Measurements from ENCODE around the gene POU5F1.
"Not testable (repeated sequence)": the region's sequence is repeated elsewhere in the genome, so short reads cannot be mapped to it uniquely, and the experiment has no call there.

POU5F1 gene

GRCh38 chr6:31165064-31165832 is 5.2 kb downstream of the POU5F1 start:
- DNase-seq: not testable (repeated sequence)

DNA sequence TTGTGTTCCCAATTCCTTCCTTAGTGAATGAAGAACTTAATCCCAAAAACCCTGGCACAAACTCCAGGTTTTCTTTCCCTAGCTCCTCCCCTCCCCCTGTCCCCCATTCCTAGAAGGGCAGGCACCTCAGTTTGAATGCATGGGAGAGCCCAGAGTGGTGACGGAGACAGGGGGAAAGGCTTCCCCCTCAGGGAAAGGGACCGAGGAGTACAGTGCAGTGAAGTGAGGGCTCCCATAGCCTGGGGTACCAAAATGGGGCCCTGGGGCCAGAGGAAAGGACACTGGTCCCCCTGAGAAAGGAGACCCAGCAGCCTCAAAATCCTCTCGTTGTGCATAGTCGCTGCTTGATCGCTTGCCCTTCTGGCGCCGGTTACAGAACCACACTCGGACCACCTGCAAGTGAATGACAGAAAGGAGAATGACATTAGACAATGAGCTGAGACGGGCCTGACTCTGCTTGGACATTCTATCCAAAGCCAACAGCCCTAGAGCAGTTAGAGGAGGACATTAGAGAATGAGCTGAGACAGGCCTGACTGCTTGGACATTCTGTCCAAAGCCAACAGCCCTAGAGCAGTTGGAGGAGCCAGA is 5.9 kb downstream of the POU5F1 start:
- DNase-seq: not testable (repeated sequence)

- DNase-seq: no peak
Measured at GRCh38 chr6:31163922-31164321, 6.6 kb downstream of the POU5F1 start.

- DNase-seq: no peak
Measured at GRCh38 chr6:31162463-31163165, 7.9 kb downstream of the POU5F1 start.

DNA sequence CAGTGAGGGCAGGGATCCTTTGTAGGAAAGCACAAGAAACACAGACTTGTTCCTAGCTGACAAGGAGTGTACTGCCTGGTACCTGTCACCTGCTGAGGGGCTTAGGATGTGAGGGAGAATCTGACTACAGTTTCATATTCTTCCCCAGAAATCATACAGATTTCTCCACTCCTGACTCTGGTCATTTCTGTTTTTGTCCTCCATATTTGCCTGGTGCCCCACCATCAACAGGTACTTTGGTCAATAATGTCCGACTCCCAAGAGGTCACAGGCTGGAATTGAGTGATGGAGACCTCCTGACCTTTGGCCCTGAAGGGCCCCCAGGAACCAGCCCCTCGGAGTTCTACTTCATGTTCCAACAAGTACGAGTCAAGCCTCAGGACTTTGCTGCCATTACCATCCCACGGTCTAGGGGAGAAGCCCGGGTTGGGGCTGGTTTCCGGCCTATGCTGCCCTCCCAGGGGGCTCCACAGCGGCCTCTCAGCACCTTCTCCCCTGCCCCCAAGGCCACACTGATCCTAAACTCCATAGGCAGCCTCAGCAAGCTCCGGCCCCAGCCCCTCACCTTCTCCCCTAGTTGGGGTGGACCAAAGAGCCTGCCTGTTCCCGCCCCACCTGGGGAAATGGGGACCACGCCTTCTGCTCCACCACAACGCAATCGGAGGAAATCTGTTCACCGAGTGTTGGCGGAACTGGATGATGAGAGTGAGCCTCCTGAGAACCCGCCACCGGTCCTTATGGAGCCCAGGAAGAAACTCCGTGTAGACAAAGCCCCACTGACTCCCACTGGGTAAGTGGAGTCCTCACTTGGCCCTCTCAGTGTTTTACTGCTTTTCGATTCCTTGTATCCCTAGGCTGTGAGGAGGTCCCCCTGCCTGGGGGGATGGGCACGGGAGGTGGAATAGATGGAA is 9.0 kb downstream of the POU5F1 start:
- no peak for DNase-seq

DNA sequence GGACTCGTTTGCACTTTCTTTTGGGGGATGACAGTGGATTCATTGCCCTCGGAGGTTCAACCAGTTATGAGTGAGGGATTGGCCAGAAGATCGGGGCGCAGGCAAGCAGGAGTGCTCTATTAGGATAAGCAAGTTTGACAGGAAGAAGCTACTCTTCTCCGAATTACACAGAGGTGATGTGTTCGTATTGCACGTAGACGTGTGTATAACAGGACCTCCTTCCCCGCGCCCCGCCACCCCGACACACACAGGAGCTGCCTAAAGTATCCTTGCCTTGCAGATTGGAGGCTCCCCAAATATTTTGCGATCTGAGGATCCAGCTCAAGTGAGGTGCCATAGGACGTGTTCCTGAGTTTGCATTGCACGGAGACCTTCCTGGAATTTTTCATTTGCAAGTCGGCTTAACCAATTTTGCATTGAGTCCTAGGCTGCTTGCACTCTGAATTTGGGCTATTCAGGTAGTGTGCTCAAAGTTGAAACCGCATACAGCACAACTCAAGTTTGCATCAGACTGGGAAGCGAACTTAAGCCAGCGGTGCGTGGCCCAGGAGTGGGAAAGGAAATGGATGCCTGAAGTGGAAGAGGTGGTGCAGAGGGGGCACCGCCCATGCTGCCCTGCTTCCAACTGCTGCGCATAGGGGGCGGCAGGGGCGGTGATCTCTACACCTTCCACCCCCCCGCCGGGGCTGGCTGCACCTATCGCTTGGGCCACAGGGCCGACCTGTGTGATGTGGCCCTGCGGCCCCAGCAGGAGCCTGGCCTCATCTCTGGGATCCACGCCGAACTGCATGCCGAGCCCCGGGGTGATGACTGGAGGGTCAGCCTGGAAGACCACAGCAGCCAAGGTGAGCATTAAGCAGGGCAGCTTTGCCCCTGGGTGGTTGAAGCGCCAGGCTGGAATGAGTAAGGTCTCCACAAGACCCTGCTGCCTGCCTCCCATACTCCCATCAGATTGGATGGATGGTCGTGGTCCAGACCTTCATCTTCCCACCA is 11.3 kb downstream of the POU5F1 start:
- peak in 2 of 3 experiments; percentile 35 to 71 for DNase-seq

DNA sequence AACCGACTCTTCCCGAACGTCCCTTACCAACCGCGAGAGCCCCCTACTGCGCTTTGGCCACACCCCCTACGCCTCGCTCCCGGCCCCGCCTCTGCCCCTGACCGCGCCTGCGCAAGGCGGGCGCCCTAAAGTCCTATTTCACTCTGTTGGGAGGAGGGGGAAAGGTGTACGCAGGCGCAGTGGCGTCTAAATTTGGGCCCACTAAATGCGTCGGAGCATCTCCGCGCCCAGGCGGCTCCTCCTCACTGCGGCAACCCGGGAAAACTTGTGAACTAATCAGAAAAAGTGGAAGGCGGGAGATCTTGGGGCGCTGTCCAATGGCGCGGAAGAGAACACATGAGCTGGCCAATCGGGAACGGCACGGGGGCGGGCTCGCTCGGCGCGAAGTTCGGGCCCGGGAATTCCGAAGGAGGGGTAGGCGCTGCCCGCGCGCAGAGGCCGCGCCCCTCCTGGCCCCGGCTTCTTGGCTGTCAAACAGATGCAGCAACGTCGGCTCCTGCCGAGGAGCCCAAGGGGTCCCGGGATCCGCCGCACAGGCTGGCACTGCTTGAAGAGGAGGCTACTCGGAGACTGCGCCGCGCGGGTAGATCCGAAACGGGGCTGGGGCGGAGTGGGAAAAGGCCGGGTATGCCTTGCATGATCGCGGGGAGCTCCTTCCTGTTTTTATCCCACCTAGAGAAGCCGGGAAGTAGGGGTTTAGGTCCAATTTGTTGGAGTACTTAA is 12.2 kb downstream of the POU5F1 start, which contains the start of gene TCF19:
TCF19 (plus strand) TSS at position 450 of the 723 bp plus-strand sequence. CDS start 881 bp downstream, outside the sequence.
- DNase-seq: peak; percentile 98 to 99 (median 98)

GRCh38 chr6:31157513-31158139 is 12.9 kb downstream of the POU5F1 start, which contains the start of gene CCHCR1:
CCHCR1 (minus strand) TSS chr6:31157802; CDS start chr6:31157600, 202 bp downstream.
- DNase-seq: peak in 2 of 3 experiments; percentile 31 to 52

GRCh38 chr6:31156641-31157040 is 13.8 kb downstream of the POU5F1 start:
- DNase-seq: no peak

GRCh38 chr6:31154436-31154835 is 16.0 kb downstream of the POU5F1 start:
- DNase-seq: no peak

DNA sequence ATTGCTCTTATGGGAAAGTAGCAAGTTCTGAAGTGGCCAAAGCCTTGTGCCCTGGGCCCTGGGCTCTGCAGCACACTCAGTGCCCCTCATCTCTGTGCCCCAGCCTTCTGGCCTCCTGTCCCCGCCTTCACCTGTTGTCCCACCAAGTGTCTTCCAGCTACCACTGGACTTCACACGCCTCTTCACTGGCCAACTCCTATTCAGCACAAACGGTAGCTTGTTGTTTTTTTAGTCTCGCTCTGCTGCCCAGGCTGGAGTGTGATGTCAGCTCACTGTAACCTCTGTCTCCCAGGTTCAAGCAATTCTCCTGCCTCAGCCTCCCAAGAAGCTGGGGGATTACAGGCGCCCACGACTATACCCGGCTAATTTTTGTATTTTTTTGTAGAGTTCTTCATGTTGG is 17.7 kb downstream of the POU5F1 start:
- DNase-seq: no peak

GRCh38 chr6:31149827-31150447 is 20.5 kb downstream of the POU5F1 start:
- peak in 1 of 3 experiments; percentile 6 for DNase-seq

DNA sequence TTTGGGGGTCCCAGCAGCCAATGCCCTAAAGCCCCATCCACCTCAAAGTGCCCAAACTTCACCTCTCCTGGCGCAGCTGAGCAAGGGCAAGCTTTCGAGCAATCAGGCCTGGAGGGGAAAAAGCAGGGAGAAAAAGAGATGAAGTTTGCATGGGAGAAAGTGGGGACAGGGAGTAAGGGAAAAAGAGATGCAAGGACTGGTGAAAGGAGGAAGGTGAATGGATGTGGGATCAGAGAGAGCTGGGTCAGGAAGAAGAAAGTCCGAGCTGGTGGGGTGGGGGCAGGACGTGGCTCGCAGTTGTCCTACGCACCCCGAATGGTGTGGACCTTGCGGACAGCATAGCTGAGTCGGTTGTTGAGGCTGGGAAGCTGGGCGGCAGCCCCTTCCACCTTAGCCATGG is 25.1 kb downstream of the POU5F1 start:
- no peak for DNase-seq

- no peak for DNase-seq
Measured at GRCh38 chr6:31144970-31145340, 25.5 kb downstream of the POU5F1 start.

DNA sequence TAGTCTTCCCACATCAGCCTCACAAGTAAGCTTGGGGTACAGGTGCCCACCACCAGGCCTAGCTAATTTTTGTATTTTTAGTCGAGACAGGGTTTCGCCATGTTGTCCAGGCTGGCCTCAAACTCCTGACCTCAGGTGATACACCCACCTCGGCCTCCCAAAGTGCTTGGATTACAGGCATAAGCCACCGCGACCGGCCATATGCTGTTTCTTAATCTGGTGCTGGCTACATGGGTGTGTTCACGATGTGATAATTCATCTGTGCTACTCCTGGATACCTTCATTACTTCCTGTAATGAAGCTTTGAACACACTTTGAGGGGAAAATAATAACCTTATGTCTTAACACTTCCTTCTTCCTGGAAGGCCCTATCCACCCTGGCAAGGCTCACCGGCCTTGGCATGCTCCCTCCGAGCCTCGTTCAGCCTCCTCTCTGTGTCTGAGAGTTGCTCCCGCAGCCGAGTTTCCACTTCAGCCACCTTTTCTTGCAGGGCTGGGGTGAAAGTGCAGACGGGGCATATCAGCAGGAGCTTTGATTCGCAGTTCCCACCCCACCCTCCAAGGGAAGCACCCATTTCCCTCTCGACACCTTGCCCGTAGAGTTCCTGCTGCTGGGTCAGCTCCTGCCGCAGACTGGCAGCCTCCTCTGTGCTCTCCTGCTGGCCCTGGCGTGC is 26.0 kb downstream of the POU5F1 start:
- no peak for DNase-seq

DNA sequence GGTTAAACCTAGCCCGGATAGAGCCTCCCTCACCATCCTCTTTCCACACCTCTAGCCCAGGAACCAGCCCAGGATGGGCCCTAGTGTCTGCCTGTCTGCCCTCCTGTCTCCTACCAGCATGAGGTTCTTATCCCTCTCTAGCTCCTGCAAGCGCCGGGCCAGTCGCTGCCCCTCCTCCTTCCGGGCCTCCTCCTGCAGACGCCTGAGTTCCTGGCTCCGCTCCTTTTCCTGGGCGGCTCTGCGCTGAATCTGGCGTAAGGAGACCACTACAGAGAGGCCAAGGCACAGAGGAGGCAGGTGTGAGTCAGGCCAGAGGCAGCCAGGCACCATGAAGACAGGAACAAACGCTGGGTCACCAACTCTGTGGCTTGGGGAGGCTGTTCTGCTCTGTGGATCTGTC is 27.3 kb downstream of the POU5F1 start:
- DNase-seq: no peak

GRCh38 chr6:31142361-31142761 is 28.1 kb downstream of the POU5F1 start:
- DNase-seq: no peak

DNA sequence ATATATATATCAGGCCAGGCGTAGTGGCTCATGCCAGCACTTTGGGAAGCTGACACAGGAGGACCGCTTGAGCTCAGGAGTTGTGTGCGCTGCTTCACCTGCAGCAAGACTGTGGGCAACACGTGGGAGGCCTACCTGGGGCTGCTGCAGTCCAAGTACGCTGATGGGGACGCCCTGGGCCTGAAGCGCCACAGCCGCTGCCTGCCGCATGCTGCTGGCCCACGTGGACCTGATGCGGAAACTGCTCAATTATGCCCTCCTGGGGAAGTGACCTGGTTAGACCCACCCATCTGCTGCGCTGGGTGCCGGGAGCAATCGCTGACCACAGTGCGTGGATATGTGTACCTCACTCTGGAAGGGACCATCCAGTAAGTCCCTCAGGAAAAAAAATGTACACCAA is 29.8 kb downstream of the POU5F1 start:
- DNase-seq: no peak

- DNase-seq: no peak
Measured at GRCh38 chr6:31139599-31139998, 30.9 kb downstream of the POU5F1 start.
